Heart left ventricle (tissue), 16 donors: Measurements from ENCODE around the gene PHIP. TPM values are rescaled to one million over a fixed set of nuclear protein-coding genes. Genes with fewer than 3 reads are reported as not detected.
A peak's percentile ranks its signal among the peaks of the same experiment; 100 is the strongest.

Experiments used
- ATAC-seq, 4 donors: fragments of 200-7000 bp; cut with Tn5 transposase; one replicate each; pipeline ENCODE4 v1.9.1; 2020 to 2022; ENCODE audit warnings: moderate library complexity in 4 of 4, mild to moderate bottlenecking in 3 of 4, moderate number of reproducible peaks in 1 of 4
- DNase-seq, 5 donors: peaks; one replicate each; pipeline ENCODE4 v3.0.0-alpha.2; 2020
- H3K27ac ChIP-seq, 12 donors: fragments of 200-600 bp; sonication (generic) in 4 of 12; one replicate each; pipeline versions ENCODE4 v1.5.0 to v1.8.0; 2016 to 2022; ENCODE audit warnings: mild to moderate bottlenecking in 2 of 12
- H3K27me3 ChIP-seq, 9 donors: fragments of 200-600 bp; sonication (generic) in 2 of 9; one replicate each; pipeline versions ENCODE4 v1.5.1 to v1.8.0; 2016 to 2022; ENCODE audit warnings: mild to moderate bottlenecking in 3 of 9
- H3K36me3 ChIP-seq, 9 donors: fragments of 200-600 bp; sonication (generic) in 2 of 9; one replicate each; pipeline versions ENCODE4 v1.5.0 to v1.8.0; 2018 to 2022; ENCODE audit warnings: mild to moderate bottlenecking in 2 of 9
- H3K4me1 ChIP-seq, 12 donors: fragments of 200-600 bp; sonication (generic) in 4 of 12; one replicate each; pipeline versions ENCODE4 v1.5.0 to v1.8.0; 2016 to 2022; ENCODE audit warnings: mild to moderate bottlenecking in 3 of 12
- H3K4me3 ChIP-seq, 12 donors: fragments of 200-600 bp; sonication (generic) in 4 of 12; one replicate each; pipeline versions ENCODE4 v1.5.0 to v1.8.0; 2017 to 2022; ENCODE audit warnings: mild to moderate bottlenecking in 9 of 12, moderate library complexity in 4 of 12
- H3K9me3 ChIP-seq, 12 donors: fragments of 200-600 bp; sonication (generic) in 4 of 12; one replicate each; pipeline versions ENCODE4 v1.5.0 to v1.8.0; 2016 to 2022; ENCODE audit warnings: mild to moderate bottlenecking in 1 of 12
- POLR2A ChIP-seq, 2 donors: fragments of 450-650 bp; IDR thresholded peaks; one replicate each; pipeline ENCODE4 v1.6.1; 2017; ENCODE audit warnings: antibody characterized with exemption in 2 of 2, mild to moderate bottlenecking in 2 of 2, moderate library complexity in 2 of 2
- WGBS, 4 donors: extraction: QIAGEN DNeasy Blood & Tissue Kit in 2 of 4; methylation state at CpG; one replicate each; pipeline versions ENCODE4 v1.1.5 to v1.1.7; 2013 to 2018; 5-methylcytosine and 5-hydroxymethylcytosine counted together
- intact Hi-C, 10 donors: fragments of 100-400 bp; cut with DNase I; formaldehyde crosslinking; loops; one replicate each; pipeline versions ENCODE4 v1.11.1 to v1.14.2; 2022
- polyA plus RNA-seq, 2 donors: library from polyadenylated mRNA; stranded (reverse); fragments of 200-250 nt; gene quantifications; one replicate each; pipeline ENCODE4 v1.2.3, GENCODE V29; 2013
- total RNA-seq, 9 donors: library from RNA; depleted of rRNA in 2 of 9; stranded (reverse); fragments of >200 nt in 2 of 9; fragmentation: NEBNext Ultra II Directional in 3 of 9; extraction: Animal tissue kit (Norgen Biotek cat#: 25700) in 3 of 9; gene quantifications; one replicate each; pipeline versions ENCODE4 v1.1.0 to v1.2.4, GENCODE V29; 2016 to 2023
- TF ChIP-seq, protein P1 (sequence below), 12 donors: fragments of 200-600 bp; sonication (generic) in 4 of 12; IDR thresholded peaks; one replicate each; pipeline versions ENCODE4 v1.5.0 to v1.8.0; 2018 to 2022; ENCODE audit warnings: antibody characterized with exemption in 12 of 12, mild to moderate bottlenecking in 5 of 12
- donor health status: ischemic (EF 13 %, LVEDD 7.1; RV severe dilation, severe dysfunction).
- donor health status: healthy with polysubstance abuse.
- donor health status: DM: no; HTN: yes; CAD: no.
- donor health status: DM: no; HTN: no; CAD: no.
- donor health status: ischemic (EF 25% LVEDD 6.9; RV normal size, moderate dysfunction).
- donor health status: ischemic (EF 25% LVEDD 5.7; RV mildly dilated, moderate dysfunction).
- donor health status: healthy.
- donor health status: DM: yes; HTN: yes; CAD: no.
- donor health status: ischemic (EF 35%, LVEDD 5.7; RV mildly dilated, moderate dysfunction).
- donor health status: nonischemic (EF 11% LVEDD 7.7; RV severe dilation, severe dysfunction).
- donor health status: DM: yes; HTN: yes; CAD: no.
- donor health status: PGD.
- donor health status: ischemic (EF 29% LVEDD 5.4; RV normal size, mild dysfunction).
- donor health status: nonischemic (EF 23%, LVEDD 6.1; RV moderate dilation, normal function).

PHIP gene
- total and polyA plus RNA-seq, 11 donors: 5.6 to 18.9 (median 12.5) TPM

DNA sequence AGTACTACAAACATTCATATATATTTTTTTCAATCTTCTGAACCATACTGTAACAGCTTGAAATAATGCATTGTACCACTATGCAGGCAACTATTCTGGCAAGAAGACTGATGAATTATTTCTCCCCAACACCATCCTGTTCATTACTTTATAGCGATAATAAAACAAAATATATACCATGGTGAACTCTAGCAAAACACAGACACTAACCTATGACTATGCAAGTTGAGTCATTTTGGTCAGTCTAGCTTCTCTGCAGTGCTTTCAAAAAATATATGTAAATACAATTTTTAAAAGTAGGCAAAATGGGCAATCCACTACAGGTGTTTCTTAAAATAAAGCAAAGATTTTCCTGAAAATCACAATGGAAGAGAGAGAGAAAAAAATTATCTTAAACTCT lies 20.3 kb downstream of the PHIP start:
- DNase-seq (no peak), ATAC-seq (no peak)
- Histone ChIP-seq H3K9me3 (no peaks in the 10 kb centered on the region), H3K27ac (no peak overlapping the region), H3K36me3 (peaks cover 0 to 83% (median 65%) of the 10 kb centered on the region in 9 donors), H3K27me3 (no peaks in the 10 kb centered on the region), H3K4me1 (peaks cover 0 to 17% (median 5%) of the 10 kb centered on the region in 12 donors), H3K4me3 (no peak overlapping the region)
- intact Hi-C loops: no loop called here
- TF ChIP-seq, protein P1, sequence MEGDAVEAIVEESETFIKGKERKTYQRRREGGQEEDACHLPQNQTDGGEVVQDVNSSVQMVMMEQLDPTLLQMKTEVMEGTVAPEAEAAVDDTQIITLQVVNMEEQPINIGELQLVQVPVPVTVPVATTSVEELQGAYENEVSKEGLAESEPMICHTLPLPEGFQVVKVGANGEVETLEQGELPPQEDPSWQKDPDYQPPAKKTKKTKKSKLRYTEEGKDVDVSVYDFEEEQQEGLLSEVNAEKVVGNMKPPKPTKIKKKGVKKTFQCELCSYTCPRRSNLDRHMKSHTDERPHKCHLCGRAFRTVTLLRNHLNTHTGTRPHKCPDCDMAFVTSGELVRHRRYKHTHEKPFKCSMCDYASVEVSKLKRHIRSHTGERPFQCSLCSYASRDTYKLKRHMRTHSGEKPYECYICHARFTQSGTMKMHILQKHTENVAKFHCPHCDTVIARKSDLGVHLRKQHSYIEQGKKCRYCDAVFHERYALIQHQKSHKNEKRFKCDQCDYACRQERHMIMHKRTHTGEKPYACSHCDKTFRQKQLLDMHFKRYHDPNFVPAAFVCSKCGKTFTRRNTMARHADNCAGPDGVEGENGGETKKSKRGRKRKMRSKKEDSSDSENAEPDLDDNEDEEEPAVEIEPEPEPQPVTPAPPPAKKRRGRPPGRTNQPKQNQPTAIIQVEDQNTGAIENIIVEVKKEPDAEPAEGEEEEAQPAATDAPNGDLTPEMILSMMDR (IDR thresholded peaks at IDR 0.05): no peak
- TF ChIP-seq POLR2A (IDR thresholded peaks at IDR 0.05): no peak
- 95 to 100% (median 98%) methylated on average over 1 of the region's 1 CpG for WGBS, 4 donors

DNA sequence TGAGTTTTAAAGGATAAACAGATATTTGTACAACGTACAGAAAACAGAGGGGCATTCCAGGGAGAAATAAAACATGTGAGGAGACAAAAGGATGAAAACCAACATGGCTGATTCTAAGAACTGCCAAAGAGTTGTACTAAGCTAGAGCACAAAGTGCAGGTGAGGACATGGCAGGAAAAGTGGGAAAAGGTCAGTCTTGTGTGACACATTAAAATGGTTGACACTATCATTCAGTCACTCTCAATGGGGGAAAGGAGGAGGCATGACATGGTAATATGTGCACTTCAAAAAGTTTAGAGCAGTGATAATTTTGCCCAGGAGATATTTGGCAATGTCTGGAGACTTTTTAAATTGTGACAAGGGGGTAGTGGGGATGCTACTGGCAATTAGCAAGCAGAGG lies 21.8 kb downstream of the PHIP start:
- Histone ChIP-seq H3K4me1 (peaks cover 0 to 9% (median under 1%) of the 10 kb centered on the region in 12 donors), H3K27ac (no peak overlapping the region), H3K27me3 (no peaks in the 10 kb centered on the region), H3K4me3 (no peak overlapping the region), H3K36me3 (peaks cover 0 to 96% (median 79%) of the 10 kb centered on the region in 9 donors), H3K9me3 (peaks cover 0 to 7% (median 0%) of the 10 kb centered on the region in 12 donors)
- intact Hi-C loops: no loop called here
- no peak for TF ChIP-seq POLR2A (IDR thresholded peaks at IDR 0.05)
- TF ChIP-seq, protein P1 (IDR thresholded peaks at IDR 0.05): no peak
- 76 to 85% (median 81%) methylated on average over 1 of the region's 1 CpG for WGBS, 4 donors
- ATAC-seq (peak in 1 of 4 donors; percentile 54), DNase-seq (no peak)

DNA sequence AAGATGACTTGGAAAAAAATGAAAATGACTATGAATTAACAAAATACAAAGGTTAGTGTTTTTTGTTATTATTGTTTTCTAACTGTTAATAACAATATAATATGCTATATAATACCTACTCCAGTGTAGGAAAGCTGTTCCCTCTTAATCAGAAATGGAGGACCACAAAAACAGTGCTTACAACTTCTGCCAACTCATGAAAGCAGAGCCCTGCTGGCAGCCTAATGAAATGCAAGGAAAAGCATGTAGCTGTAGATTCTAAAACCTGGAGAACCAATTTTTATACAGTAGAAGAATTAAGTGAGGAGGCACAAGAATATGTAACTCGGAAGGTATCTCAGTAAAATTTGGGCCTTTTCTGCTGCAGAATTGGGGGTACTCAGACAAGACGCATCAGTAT lies 29.4 kb downstream of the PHIP start:
- Histone ChIP-seq H3K4me3 (no peak overlapping the region), H3K27me3 (no peaks in the 10 kb centered on the region), H3K27ac (no peak overlapping the region), H3K4me1 (peaks cover 0 to 2% (median 0%) of the 10 kb centered on the region in 12 donors), H3K9me3 (peaks cover 0 to 7% (median 0%) of the 10 kb centered on the region in 12 donors), H3K36me3 (peaks cover 0 to 62% (median 42%) of the 10 kb centered on the region in 9 donors)
- intact Hi-C loops: no loop called here
- ATAC-seq (no peak), DNase-seq (no peak)
- WGBS, 4 donors: 94 to 99% (median 97%) methylated on average over 2 of the region's 2 CpGs
- TF ChIP-seq, protein P1 (IDR thresholded peaks at IDR 0.05): peak in 6 of 12 donors; percentile 11 to 40 (median 24)
- no peak for TF ChIP-seq POLR2A (IDR thresholded peaks at IDR 0.05)

DNA sequence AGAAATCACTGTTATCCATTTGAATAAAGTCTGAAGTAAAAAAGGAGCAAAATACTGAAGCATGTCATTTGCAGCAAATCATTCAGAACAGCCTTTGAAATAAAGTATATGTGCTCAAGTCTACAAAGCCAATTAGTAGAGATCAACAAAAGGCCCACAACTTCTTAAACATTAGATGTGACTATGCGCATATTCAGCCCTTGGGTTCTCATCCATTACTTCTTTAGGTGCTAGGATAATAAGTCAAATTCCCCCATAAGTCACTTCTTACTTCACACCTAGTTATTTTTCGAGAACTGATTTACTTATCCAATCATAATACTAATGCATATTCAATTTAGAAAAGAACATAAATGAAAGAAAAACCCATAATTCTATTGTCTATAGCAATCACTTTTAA lies 31.0 kb downstream of the PHIP start:
- H3K27ac ChIP-seq: no peak overlapping the region
- H3K4me1 ChIP-seq: peaks cover 0 to 9% (median 0%) of the 10 kb centered on the region in 12 donors
- peaks cover 0 to 55% (median 41%) of the 10 kb centered on the region in 9 donors for H3K36me3 ChIP-seq
- H3K27me3 ChIP-seq: no peaks in the 10 kb centered on the region
- intact Hi-C loops: no loop called here
- no peak overlapping the region for H3K4me3 ChIP-seq
- H3K9me3 ChIP-seq: peaks cover 0 to under 1% (median 0%) of the 10 kb centered on the region in 12 donors
- no peak for ATAC-seq
- WGBS, 4 donors: 95 to 99% (median 98%) methylated on average over 2 of the region's 2 CpGs
- TF ChIP-seq, protein P1 (IDR thresholded peaks at IDR 0.05): no peak
- TF ChIP-seq POLR2A (IDR thresholded peaks at IDR 0.05): no peak
- DNase-seq: no peak
